K562 (cell line): ENCODE measurements around the gene FANCD2.

Experiments used
- BACH1 ChIP-seq: fragments of 200-800 bp; sonication (Bioruptor generic); IDR thresholded peaks from 2 replicates; pipeline ENCODE4 v1.6.1; 2016; ENCODE audit warnings: missing genetic modification characterization, missing compliant biosample characterization
- ESRRA ChIP-seq: fragments of 450-650 bp; IDR thresholded peaks from 2 replicates; pipeline ENCODE4 v1.6.1; 2014; ENCODE audit warnings: low read depth, mild to moderate bottlenecking, moderate library complexity, borderline replicate concordance
- GABPA ChIP-seq: fragments of 200-800 bp; sonication (Bioruptor generic); conservative IDR thresholded peaks from 2 replicates; pipeline ENCODE4 v1.6.1; 2016; ENCODE audit warnings: low read depth, missing genetic modification characterization, missing compliant biosample characterization
- HDAC2 ChIP-seq: fragments of 450-650 bp; IDR thresholded peaks from 2 replicates; pipeline ENCODE4 v1.6.1; 2016; ENCODE audit warnings: mild to moderate bottlenecking
- RAD21 ChIP-seq, 2 experiments: fragments of 250-450 bp in 1 of 2; fragments of 450-650 bp in 1 of 2; sonication (Bioruptor Pico) in 1 of 2; formaldehyde crosslinking in 1 of 2; IDR thresholded peaks in 1 of 2; conservative IDR thresholded peaks in 1 of 2; 2 replicates each; pipeline versions ENCODE4 v1.4.0 to v1.8.0; 2020 to 2022; ENCODE audit warnings: mild to moderate bottlenecking in 2 of 2, moderate library complexity in 1 of 2
- SMARCB1 ChIP-seq: IDR thresholded peaks from 2 replicates; pipeline ENCODE4 v1.6.1; 2011; ENCODE audit warnings: improper control_type of control experiment, low read depth; ENCODE audit not compliant: insufficient read length
- SMC3 ChIP-seq: conservative IDR thresholded peaks from 2 replicates; pipeline ENCODE4 v1.6.1; 2011; ENCODE audit warnings: low read depth, low read length, improper control_type of control experiment; ENCODE audit not compliant: insufficient read depth
- ZBED1 ChIP-seq: IDR thresholded peaks from 2 replicates; pipeline ENCODE4 v1.6.1; 2014
- TF ChIP-seq, protein P1 (sequence below): sonication (generic); formaldehyde crosslinking; IDR thresholded peaks from 2 replicates; pipeline ENCODE4 v1.8.0; 2022; ENCODE audit warnings: missing genetic modification reagents, mild to moderate bottlenecking, borderline replicate concordance

DNA sequence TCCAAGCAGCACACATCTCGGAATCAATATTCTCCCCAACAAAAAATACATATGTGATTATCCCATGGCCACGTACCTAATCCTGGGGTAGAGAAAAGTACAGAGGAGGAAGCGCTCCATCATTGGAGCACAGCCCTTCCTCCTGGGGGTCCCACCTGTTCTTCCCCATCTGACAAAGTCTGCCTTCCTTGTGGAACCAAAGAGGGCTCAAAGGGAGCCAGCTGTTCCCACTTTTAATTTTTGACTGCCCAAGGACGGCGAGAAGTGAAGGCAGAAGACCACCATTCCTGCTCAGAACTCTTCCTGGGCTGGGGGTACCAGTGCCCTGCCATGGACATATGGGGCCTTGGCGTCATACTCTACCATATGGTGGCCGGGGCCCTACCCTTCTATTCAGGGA is 14.1 kb upstream of the FANCD2 start:
- TF ChIP-seq BACH1 (no peak), SMARCB1 (no peak), SMC3 (no peak), ZBED1 (no peak), RAD21 (CRISPR knock-in tag; conservative IDR thresholded peaks at IDR 0.05 in 1 of 2, IDR thresholded peaks at IDR 0.05 in 1 of 2) (no peak), HDAC2 (no peak), ESRRA (no peak), GABPA (no peak)
- TF ChIP-seq, protein P1, sequence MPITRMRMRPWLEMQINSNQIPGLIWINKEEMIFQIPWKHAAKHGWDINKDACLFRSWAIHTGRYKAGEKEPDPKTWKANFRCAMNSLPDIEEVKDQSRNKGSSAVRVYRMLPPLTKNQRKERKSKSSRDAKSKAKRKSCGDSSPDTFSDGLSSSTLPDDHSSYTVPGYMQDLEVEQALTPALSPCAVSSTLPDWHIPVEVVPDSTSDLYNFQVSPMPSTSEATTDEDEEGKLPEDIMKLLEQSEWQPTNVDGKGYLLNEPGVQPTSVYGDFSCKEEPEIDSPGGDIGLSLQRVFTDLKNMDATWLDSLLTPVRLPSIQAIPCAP, result no peak
